Measurements from ENCODE around the gene CMIP.

DNA sequence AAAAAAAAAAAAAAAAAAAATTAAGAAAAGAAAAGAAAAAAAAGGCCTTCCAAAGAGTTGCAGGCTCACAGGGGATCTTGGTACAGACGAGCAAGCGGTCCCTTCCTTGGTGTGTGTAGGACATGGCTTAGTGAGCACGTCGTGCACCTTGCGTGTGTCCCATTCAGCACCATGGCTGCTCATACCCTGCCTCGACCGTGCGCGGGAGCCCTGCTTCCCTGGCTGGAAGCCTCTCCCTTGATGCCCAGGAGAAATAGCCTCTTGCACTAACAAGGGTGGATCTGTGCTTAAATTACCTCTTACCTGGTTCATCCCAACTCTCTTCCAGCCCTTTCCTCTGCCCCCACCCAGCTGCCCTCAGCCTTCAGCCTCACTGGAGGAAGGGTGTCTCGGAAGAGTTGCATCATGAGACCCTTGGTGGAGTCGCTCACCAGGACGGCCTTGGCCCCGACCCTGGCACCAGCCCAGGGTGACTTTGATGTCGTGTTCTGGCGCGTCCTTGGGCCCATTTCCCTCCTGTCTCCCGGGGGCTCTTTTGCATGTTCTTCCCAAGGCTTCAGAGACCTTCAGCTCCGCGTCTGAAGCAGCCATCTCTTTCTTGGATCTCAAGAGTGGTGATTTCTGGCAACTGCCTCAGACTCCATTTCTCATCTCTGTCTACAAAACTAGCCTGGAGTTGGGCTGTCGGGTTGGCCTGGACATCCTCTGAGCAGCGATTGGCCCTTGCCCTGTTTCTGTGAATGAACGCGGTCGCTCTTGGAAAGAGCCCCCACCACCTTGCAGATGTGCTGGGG is 127.2 kb downstream of the CMIP start:
- TF ChIP-seq CTCF (conservative IDR thresholded peaks at IDR 0.05; ENCODE audit: low read depth, low read length) (no peak), EZH2 (IDR thresholded peaks at IDR 0.05; ENCODE audit: low read length, unreplicated experiment) (no peak)
